ENCODE measurements around the gene SPTBN5.

Gene SPTBN5

DNA sequence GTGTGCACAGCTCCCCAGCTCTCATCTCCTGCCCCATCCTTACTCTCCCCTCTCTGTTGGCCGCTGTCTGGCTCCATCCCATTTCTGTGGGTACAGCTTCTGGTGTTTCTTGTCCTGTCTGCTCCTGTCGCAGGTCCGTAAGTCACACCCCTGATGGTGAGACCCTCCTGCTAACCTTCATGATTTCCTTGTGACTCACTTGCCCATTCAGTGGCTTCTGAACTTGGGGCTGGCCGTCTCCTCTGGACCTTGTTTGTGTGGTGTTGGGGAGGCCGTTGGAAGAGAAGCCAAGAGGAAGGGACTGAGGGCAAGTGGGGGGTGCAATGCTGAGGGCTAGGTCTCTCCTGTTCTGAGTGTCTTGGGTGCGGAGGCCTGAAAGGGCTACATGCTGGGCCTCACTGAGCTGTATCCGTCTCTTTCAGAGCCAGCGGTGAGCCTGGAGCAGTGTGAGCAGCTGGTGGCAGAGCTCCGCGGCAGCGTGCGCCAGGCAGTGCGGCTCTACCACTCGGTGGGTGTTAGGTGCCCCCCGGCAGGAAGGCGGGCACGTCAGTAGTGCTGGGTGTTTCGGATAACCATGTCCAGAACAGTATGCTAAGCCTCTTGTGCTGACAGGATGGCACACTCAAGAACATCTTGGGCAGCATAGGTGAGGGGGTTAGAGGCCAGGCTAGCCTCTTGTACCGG lies 69.6 kb downstream of the SPTBN5 start:
- in situ Hi-C loops (cut with HindIII; ENCODE audit: low pct_unique_long_range_greater_than_20kb, low sequenced_read_pairs), result no loop called here
- no peak for DNase-seq (ENCODE audit: low read depth in 1 of 2, low spot score in 1 of 2)
- TF ChIP-seq JUND (IDR thresholded peaks at IDR 0.05; ENCODE audit: low read depth), result no peak

- no peak for DNase-seq (ENCODE audit: low read depth in 1 of 2, low spot score in 1 of 2)
- TF ChIP-seq JUND (IDR thresholded peaks at IDR 0.05; ENCODE audit: low read depth), result no peak
- in situ Hi-C loops (cut with HindIII; ENCODE audit: low pct_unique_long_range_greater_than_20kb, low sequenced_read_pairs), result no loop called here
Observed at GRCh38 chr15:41823502-41823901, 70.4 kb downstream of the SPTBN5 start.

GRCh38 chr15:41822957-41823356 lies 70.9 kb downstream of the SPTBN5 start:
- no peak for TF ChIP-seq JUND (IDR thresholded peaks at IDR 0.05; ENCODE audit: low read depth)
- in situ Hi-C loops (cut with HindIII; ENCODE audit: low pct_unique_long_range_greater_than_20kb, low sequenced_read_pairs), result no loop called here
- peak in 1 of 2 experiments; percentile 44 for DNase-seq (ENCODE audit: low read depth in 1 of 2, low spot score in 1 of 2)

DNA sequence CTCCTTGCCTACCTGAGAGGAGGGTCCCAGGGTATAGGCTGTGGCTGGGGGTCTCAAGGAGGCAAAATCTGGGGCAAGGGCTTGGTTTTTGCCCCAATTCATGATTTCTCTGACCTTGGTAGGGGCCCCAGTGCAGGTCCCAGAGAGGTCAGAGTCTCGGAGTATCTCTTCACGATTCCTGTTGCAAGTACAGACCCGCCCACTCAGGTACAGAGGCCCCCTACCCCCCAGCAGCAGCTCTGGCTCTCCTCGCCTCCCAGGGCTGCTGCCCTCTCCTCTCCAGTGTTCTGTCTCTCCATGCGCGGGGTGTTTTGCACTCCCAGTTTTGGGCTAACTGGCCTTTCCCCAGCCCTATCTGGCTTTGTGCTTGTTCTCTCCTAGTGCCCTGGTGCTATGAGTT lies 71.4 kb downstream of the SPTBN5 start:
- no peak for DNase-seq (ENCODE audit: low read depth in 1 of 2, low spot score in 1 of 2)
- in situ Hi-C loops (cut with HindIII; ENCODE audit: low pct_unique_long_range_greater_than_20kb, low sequenced_read_pairs), result no loop called here
- TF ChIP-seq JUND (IDR thresholded peaks at IDR 0.05; ENCODE audit: low read depth), result no peak

DNA sequence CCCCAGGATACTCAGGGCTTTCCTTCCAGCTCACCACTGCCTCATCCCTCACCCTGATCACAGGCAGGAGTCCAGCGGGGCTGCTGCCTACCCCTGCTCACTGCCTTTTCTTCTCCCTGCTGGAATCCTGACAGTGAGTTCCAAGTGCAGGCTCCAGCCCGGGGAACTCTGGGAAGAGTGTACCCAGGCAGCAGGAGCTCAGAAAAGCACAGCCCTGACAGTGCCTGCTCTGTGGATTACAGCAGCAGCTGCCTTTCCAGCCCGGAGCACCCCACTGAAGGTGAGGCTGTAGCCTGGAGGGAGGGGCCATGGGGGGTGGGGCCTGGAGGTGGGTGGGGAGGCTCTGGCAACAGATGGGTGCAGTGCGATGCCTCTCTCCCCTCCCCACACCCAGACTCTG lies 72.0 kb downstream of the SPTBN5 start:
- no peak for TF ChIP-seq JUND (IDR thresholded peaks at IDR 0.05; ENCODE audit: low read depth)
- DNase-seq (ENCODE audit: low read depth in 1 of 2, low spot score in 1 of 2), result no peak
- in situ Hi-C loops (cut with HindIII; ENCODE audit: low pct_unique_long_range_greater_than_20kb, low sequenced_read_pairs), result no loop called here

GRCh38 chr15:41820791-41821423 lies 72.9 kb downstream of the SPTBN5 start:
- in situ Hi-C loops (cut with HindIII; ENCODE audit: low pct_unique_long_range_greater_than_20kb, low sequenced_read_pairs), result no loop called here
- DNase-seq (ENCODE audit: low read depth in 1 of 2, low spot score in 1 of 2), result peak in 1 of 2 experiments; percentile 52
- TF ChIP-seq JUND (IDR thresholded peaks at IDR 0.05; ENCODE audit: low read depth), result no peak

DNA sequence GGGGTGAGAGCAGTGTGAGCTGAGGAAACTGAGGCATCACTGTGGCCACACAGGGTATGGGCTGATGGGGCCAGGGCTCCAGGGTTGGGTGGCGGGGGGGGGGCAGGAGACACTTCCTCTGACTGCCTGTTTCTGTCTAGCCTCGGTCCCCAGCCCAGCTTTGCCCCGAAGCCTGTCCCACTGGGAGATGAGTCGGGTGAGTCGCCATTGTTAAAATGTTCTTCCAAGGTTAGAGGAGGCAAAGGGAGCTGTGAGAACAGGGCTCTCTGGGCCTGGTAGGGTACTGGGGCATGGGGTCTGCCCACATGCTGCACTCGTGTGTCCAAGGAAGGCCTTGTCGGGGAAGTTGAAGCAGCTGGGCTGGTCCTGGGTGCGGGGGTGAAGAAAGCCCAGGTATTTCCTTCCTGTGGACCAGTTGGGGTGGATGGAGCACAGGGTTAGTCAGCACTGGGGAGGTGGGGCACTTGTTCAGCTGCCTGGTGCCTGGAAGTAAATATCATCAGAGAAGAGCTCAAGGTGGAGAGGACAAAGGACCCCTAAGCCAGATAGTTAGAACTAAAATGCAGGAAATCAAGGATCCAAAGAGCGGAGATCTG lies 74.3 kb downstream of the SPTBN5 start:
- in situ Hi-C loops (cut with HindIII; ENCODE audit: low pct_unique_long_range_greater_than_20kb, low sequenced_read_pairs), result no loop called here

GRCh38 chr15:41817781-41818180 lies 76.1 kb downstream of the SPTBN5 start:
- no peak for TF ChIP-seq JUND (IDR thresholded peaks at IDR 0.05; ENCODE audit: low read depth)
- in situ Hi-C loops (cut with HindIII; ENCODE audit: low pct_unique_long_range_greater_than_20kb, low sequenced_read_pairs), result no loop called here
- DNase-seq (ENCODE audit: low read depth in 1 of 2, low spot score in 1 of 2), result no peak

More for the DNA sequence above, 74.3 kb downstream of the SPTBN5 start:
- no peak for DNase-seq (ENCODE audit: low read depth in 1 of 2, low spot score in 1 of 2)
- TF ChIP-seq JUND (IDR thresholded peaks at IDR 0.05; ENCODE audit: low read depth), result no peak

- no peak for TF ChIP-seq JUND (IDR thresholded peaks at IDR 0.05; ENCODE audit: low read depth)
- no peak for DNase-seq (ENCODE audit: low read depth in 1 of 2, low spot score in 1 of 2)
- in situ Hi-C loops (cut with HindIII; ENCODE audit: low pct_unique_long_range_greater_than_20kb, low sequenced_read_pairs), result no loop called here
Observed at GRCh38 chr15:41817327-41817726, 76.5 kb downstream of the SPTBN5 start.

- in situ Hi-C loops (cut with HindIII; ENCODE audit: low pct_unique_long_range_greater_than_20kb, low sequenced_read_pairs), result no loop called here
- no peak for DNase-seq (ENCODE audit: low read depth in 1 of 2, low spot score in 1 of 2)
- TF ChIP-seq JUND (IDR thresholded peaks at IDR 0.05; ENCODE audit: low read depth), result no peak
Observed at GRCh38 chr15:41816788-41817187, 77.1 kb downstream of the SPTBN5 start.

DNA sequence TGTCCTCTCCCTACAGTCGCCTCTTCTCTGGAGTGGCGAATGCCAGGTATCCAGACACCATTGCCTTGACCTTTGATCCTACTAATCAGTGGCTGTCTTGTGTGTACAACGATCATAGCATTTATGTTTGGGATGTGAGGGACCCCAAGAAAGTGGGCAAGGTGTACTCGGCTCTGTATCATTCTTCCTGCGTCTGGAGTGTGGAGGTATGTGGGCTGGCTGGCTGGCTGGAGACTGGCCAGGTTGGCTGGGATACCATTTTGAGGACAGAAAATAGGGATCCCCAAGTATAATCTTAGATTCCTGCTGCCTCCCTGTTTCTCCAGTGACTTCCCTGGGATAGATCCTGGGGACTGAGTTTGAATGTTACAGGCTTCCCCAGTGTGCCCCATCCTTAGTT lies 79.3 kb downstream of the SPTBN5 start:
- no peak for TF ChIP-seq JUND (IDR thresholded peaks at IDR 0.05; ENCODE audit: low read depth)
- no peak for DNase-seq (ENCODE audit: low read depth in 1 of 2, low spot score in 1 of 2)
- in situ Hi-C loops (cut with HindIII; ENCODE audit: low pct_unique_long_range_greater_than_20kb, low sequenced_read_pairs), result no loop called here

DNA sequence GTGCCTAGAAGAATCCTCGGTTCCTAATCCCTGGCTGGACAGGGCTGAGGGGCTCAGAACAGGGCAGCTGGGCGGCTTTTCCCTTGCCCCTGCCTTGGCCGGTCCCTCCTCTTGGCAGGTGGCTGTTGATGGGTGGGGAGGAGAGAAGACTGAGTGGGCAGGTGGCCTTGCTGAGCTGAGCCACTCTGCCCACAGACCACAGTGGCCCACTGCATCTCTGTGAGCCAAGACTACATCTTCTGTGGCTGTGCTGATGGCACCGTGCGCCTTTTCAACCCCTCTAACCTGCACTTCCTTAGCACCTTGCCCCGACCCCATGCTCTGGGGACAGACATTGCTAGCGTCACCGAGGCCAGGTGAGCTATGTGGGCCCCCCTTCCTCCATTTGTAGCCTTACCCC lies 80.4 kb downstream of the SPTBN5 start:
- in situ Hi-C loops (cut with HindIII; ENCODE audit: low pct_unique_long_range_greater_than_20kb, low sequenced_read_pairs), result no loop called here
- DNase-seq (ENCODE audit: low read depth in 1 of 2, low spot score in 1 of 2), result no peak
- TF ChIP-seq JUND (IDR thresholded peaks at IDR 0.05; ENCODE audit: low read depth), result no peak

DNA sequence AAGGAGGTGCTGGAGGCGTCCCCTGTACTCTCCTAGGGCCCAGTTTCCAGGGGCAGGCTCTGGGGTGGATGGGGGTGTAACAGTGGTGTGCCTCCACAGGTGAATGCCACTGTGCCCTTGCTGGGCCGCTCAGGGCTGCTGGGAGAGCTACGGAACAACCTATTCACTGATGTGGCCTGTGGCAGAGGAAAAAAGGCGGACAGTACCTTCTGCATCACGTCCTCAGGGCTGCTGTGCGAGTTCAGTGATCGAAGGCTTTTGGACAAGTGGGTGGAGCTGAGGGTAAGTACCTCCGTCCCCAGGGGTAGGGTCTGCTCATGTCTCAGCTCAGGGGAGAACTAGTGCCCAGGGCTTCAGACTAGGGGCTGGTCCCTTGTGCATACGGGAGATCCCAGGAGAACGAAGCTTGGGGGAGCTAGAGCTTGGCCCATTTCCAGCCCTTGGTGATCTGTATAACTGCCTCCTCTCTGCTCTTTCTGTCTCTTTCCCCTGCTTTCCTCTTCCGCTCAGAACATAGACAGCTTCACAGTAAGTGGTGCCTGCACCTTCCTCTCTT lies 81.0 kb downstream of the SPTBN5 start:
- in situ Hi-C loops (cut with HindIII; ENCODE audit: low pct_unique_long_range_greater_than_20kb, low sequenced_read_pairs), result no loop called here
- no peak for TF ChIP-seq JUND (IDR thresholded peaks at IDR 0.05; ENCODE audit: low read depth)
- DNase-seq (ENCODE audit: low read depth in 1 of 2, low spot score in 1 of 2), result no peak

Measured in T47D (cell line).